CD8-positive, alpha-beta memory T cell (primary cell): ENCODE results near the gene ERP27. TPM values are rescaled to one million over a fixed set of nuclear protein-coding genes. Genes with fewer than 3 reads are reported as not detected.

Experiments
- CTCF ChIA-PET: fragments of 350-600 bp; sonication (Branson Sonifier 250); formaldehyde crosslinking; loops from one replicate; lab custom pipeline; 2021; ENCODE audit warnings: antibody characterized with exemption; lab: Charles Lee
- POLR2A ChIA-PET: fragments of 350-600 bp; sonication (Branson Sonifier 250); formaldehyde crosslinking; loops from one replicate; lab custom pipeline; 2021; ENCODE audit warnings: antibody characterized with exemption; lab: Charles Lee
- DNase-seq, 5 donors: peaks; one replicate each; pipeline versions ENCODE4 v3.0.0 to v3.0.0-alpha.2; 2020 to 2022; ENCODE audit warnings: mixed read lengths in 1 of 5
- H3K27ac ChIP-seq: one replicate; pipeline ENCODE4 v1.7.0; 2013; ENCODE audit warnings: low read depth, mild to moderate bottlenecking, low read length, moderate library complexity
- H3K27me3 ChIP-seq: 2 replicates; pipeline ENCODE4 v1.7.0; 2013; ENCODE audit warnings: low read length, mild to moderate bottlenecking; ENCODE audit not compliant: insufficient read depth, poor library complexity, severe bottlenecking
- H3K36me3 ChIP-seq: 2 replicates; pipeline ENCODE4 v1.7.0; 2013; ENCODE audit warnings: mild to moderate bottlenecking, low read length, moderate library complexity; ENCODE audit not compliant: insufficient read depth
- H3K4me1 ChIP-seq: 2 replicates; pipeline ENCODE4 v1.7.0; 2013; ENCODE audit warnings: mild to moderate bottlenecking, low read length, moderate library complexity; ENCODE audit not compliant: insufficient read depth
- H3K4me3 ChIP-seq: 2 replicates; pipeline ENCODE4 v1.7.0; 2013; ENCODE audit warnings: mild to moderate bottlenecking, low read length
- H3K9me3 ChIP-seq: 2 replicates; pipeline ENCODE4 v1.7.0; 2013; ENCODE audit warnings: mild to moderate bottlenecking, low read length
- H3K27ac Mint-ChIP-seq, 8 donors: one replicate each; pipeline ENCODE4 v1.8.0; 2020 to 2021; ENCODE audit warnings: mixed read lengths in 8 of 8, mild to moderate bottlenecking in 6 of 8, inconsistent platforms in 3 of 8, moderate library complexity in 3 of 8
- H3K27me3 Mint-ChIP-seq, 2 donors: one replicate each; pipeline ENCODE4 v1.8.0; 2020 to 2021; ENCODE audit warnings: mixed read lengths in 2 of 2, mild to moderate bottlenecking in 1 of 2, moderate library complexity in 1 of 2
- H3K36me3 Mint-ChIP-seq, 3 donors: one replicate each; pipeline ENCODE4 v1.8.0; 2020 to 2021; ENCODE audit warnings: mixed read lengths in 3 of 3, inconsistent platforms in 1 of 3, mild to moderate bottlenecking in 1 of 3
- H3K4me1 Mint-ChIP-seq, 3 donors: one replicate each; pipeline ENCODE4 v1.8.0; 2020 to 2021; ENCODE audit warnings: mixed read lengths in 3 of 3, inconsistent platforms in 1 of 3, mild to moderate bottlenecking in 1 of 3
- H3K4me3 Mint-ChIP-seq, 7 donors: one replicate each; pipeline ENCODE4 v1.8.0; 2020 to 2021; ENCODE audit warnings: mixed read lengths in 7 of 7, mild to moderate bottlenecking in 6 of 7, moderate library complexity in 4 of 7, inconsistent platforms in 2 of 7
- H3K9me3 Mint-ChIP-seq, 5 donors: one replicate each; pipeline ENCODE4 v1.8.0; 2020 to 2022; ENCODE audit warnings: mixed read lengths in 5 of 5, mild to moderate bottlenecking in 3 of 5, moderate library complexity in 2 of 5, inconsistent platforms in 1 of 5
- polyA plus RNA-seq: library from polyadenylated mRNA; unstranded; fragments of 300-500 nt; fragmentation: Illumina TruSeq; gene quantifications from one replicate; pipeline ENCODE4 v1.2.3, GENCODE V29; 2021
- total RNA-seq, 2 experiments: library from RNA; stranded (reverse); gene quantifications; one replicate each; pipeline ENCODE4 v1.2.3, GENCODE V29; 2021

The ERP27 gene
- total and polyA plus RNA-seq, 3 experiments from 2014 or later, result 2.0 to 5.3 (median 2.1) TPM

GRCh38 chr12:14915736-14916135 is 22.6 kb downstream of the ERP27 start:
- no peaks in the 10 kb centered on the region for H3K27me3 ChIP-seq
- no peak overlapping the region for H3K27ac ChIP-seq
- no peak overlapping the region for H3K4me3 ChIP-seq
- H3K9me3 Mint-ChIP-seq, result no peaks in the 10 kb centered on the region
- no peak overlapping the region for H3K4me3 Mint-ChIP-seq
- H3K9me3 ChIP-seq, result no peaks in the 10 kb centered on the region
- ChIA-PET POLR2A (no interaction called here), CTCF (no interaction called here)
- H3K27me3 Mint-ChIP-seq, result no peaks in the 10 kb centered on the region
- H3K27ac Mint-ChIP-seq, result peak overlapping the region in 1 of 8 donors; percentile 8
- peaks cover 12 to 16% (median 16%) of the 10 kb centered on the region in 3 donors for H3K4me1 Mint-ChIP-seq
- DNase-seq, result no peak
- peaks cover 41 to 87% (median 52%) of the 10 kb centered on the region in 3 donors for H3K36me3 Mint-ChIP-seq
- peaks cover 5% of the 10 kb centered on the region for H3K4me1 ChIP-seq
- H3K36me3 ChIP-seq, result peaks cover 68% of the 10 kb centered on the region

GRCh38 chr12:14913381-14913781 is 25.0 kb downstream of the ERP27 start:
- Histone ChIP-seq H3K27ac (no peak overlapping the region), H3K27me3 (no peaks in the 10 kb centered on the region), H3K36me3 (peaks cover 47% of the 10 kb centered on the region), H3K9me3 (no peaks in the 10 kb centered on the region), H3K4me3 (no peak overlapping the region), H3K4me1 (no peaks in the 10 kb centered on the region)
- Mint-ChIP-seq H3K4me1 (no peaks in the 10 kb centered on the region), H3K27ac (peak overlapping the region in 1 of 8 donors; percentile 58), H3K27me3 (no peaks in the 10 kb centered on the region), H3K36me3 (peaks cover 35 to 79% (median 44%) of the 10 kb centered on the region in 3 donors), H3K9me3 (no peaks in the 10 kb centered on the region), H3K4me3 (no peak overlapping the region)
- ChIA-PET POLR2A (no interaction called here), CTCF (no interaction called here)
- DNase-seq, result no peak

GRCh38 chr12:14911131-14911530 is 27.2 kb downstream of the ERP27 start:
- H3K4me3 Mint-ChIP-seq, result no peak overlapping the region
- no peak for DNase-seq
- peaks cover 26% of the 10 kb centered on the region for H3K36me3 ChIP-seq
- ChIA-PET POLR2A (no interaction called here), CTCF (interaction anchor here (1.1 kb wide), 1 partner anchor 85 kb away, joined by 3 read pairs; no protein-coding TSS in a partner anchor)
- no peak overlapping the region for H3K27ac ChIP-seq
- no peak overlapping the region for H3K4me3 ChIP-seq
- H3K9me3 ChIP-seq, result no peaks in the 10 kb centered on the region
- H3K4me1 ChIP-seq, result no peaks in the 10 kb centered on the region
- no peaks in the 10 kb centered on the region for H3K27me3 Mint-ChIP-seq
- H3K9me3 Mint-ChIP-seq, result no peaks in the 10 kb centered on the region
- peaks cover 32 to 68% (median 37%) of the 10 kb centered on the region in 3 donors for H3K36me3 Mint-ChIP-seq
- no peaks in the 10 kb centered on the region for H3K27me3 ChIP-seq
- H3K4me1 Mint-ChIP-seq, result no peaks in the 10 kb centered on the region
- H3K27ac Mint-ChIP-seq, result peak overlapping the region in 1 of 8 donors; percentile 28

GRCh38 chr12:14910090-14910915 is 28.0 kb downstream of the ERP27 start:
- Histone ChIP-seq H3K27me3 (no peaks in the 10 kb centered on the region), H3K4me1 (no peaks in the 10 kb centered on the region), H3K9me3 (no peaks in the 10 kb centered on the region), H3K36me3 (peaks cover 18% of the 10 kb centered on the region), H3K27ac (no peak overlapping the region), H3K4me3 (no peak overlapping the region)
- Mint-ChIP-seq H3K9me3 (no peaks in the 10 kb centered on the region), H3K36me3 (peaks cover 32 to 59% (median 36%) of the 10 kb centered on the region in 3 donors), H3K4me1 (peaks cover 2 to 3% (median 2%) of the 10 kb centered on the region in 3 donors), H3K27me3 (no peaks in the 10 kb centered on the region), H3K27ac (peak overlapping the region in 2 of 8 donors; percentile 1 to 61), H3K4me3 (no peak overlapping the region)
- POLR2A ChIA-PET, result no interaction called here
- CTCF ChIA-PET, result no interaction called here
- DNase-seq, result no peak

GRCh38 chr12:14907953-14908352 is 30.4 kb downstream of the ERP27 start:
- no peaks in the 10 kb centered on the region for H3K27me3 Mint-ChIP-seq
- no peak for DNase-seq
- Histone ChIP-seq H3K4me3 (no peak overlapping the region), H3K9me3 (no peaks in the 10 kb centered on the region), H3K4me1 (no peaks in the 10 kb centered on the region), H3K36me3 (peaks cover under 1% of the 10 kb centered on the region), H3K27me3 (no peaks in the 10 kb centered on the region), H3K27ac (no peak overlapping the region)
- ChIA-PET POLR2A (no interaction called here), CTCF (no interaction called here)
- peaks cover 19 to 36% (median 21%) of the 10 kb centered on the region in 3 donors for H3K36me3 Mint-ChIP-seq
- no peak overlapping the region for H3K4me3 Mint-ChIP-seq
- peak overlapping the region in 1 of 8 donors; percentile 72 for H3K27ac Mint-ChIP-seq
- H3K9me3 Mint-ChIP-seq, result no peaks in the 10 kb centered on the region
- H3K4me1 Mint-ChIP-seq, result peaks cover 3 to 9% (median 6%) of the 10 kb centered on the region in 3 donors

- Mint-ChIP-seq H3K27ac (peak overlapping the region in 2 of 8 donors; percentile 34 to 49), H3K4me1 (peaks cover 3 to 13% (median 10%) of the 10 kb centered on the region in 3 donors), H3K36me3 (peaks cover 10 to 25% (median 11%) of the 10 kb centered on the region in 3 donors), H3K27me3 (no peaks in the 10 kb centered on the region), H3K9me3 (no peaks in the 10 kb centered on the region), H3K4me3 (no peak overlapping the region)
- Histone ChIP-seq H3K36me3 (no peaks in the 10 kb centered on the region), H3K9me3 (no peaks in the 10 kb centered on the region), H3K27me3 (no peaks in the 10 kb centered on the region), H3K4me3 (no peak overlapping the region), H3K4me1 (no peaks in the 10 kb centered on the region), H3K27ac (no peak overlapping the region)
- DNase-seq, result no peak
- POLR2A ChIA-PET, result no interaction called here
- CTCF ChIA-PET, result no interaction called here
Observed at GRCh38 chr12:14906114-14906513, 32.2 kb downstream of the ERP27 start.

GRCh38 chr12:14905269-14906004 is 32.9 kb downstream of the ERP27 start:
- H3K4me1 ChIP-seq, result no peaks in the 10 kb centered on the region
- H3K27me3 Mint-ChIP-seq, result no peaks in the 10 kb centered on the region
- no peak overlapping the region for H3K4me3 Mint-ChIP-seq
- no peaks in the 10 kb centered on the region for H3K9me3 ChIP-seq
- no peak for DNase-seq
- no peak overlapping the region for H3K27ac ChIP-seq
- ChIA-PET CTCF (no interaction called here), POLR2A (no interaction called here)
- H3K4me1 Mint-ChIP-seq, result peaks cover 3 to 13% (median 10%) of the 10 kb centered on the region in 3 donors
- H3K9me3 Mint-ChIP-seq, result no peaks in the 10 kb centered on the region
- no peak overlapping the region for H3K4me3 ChIP-seq
- peaks cover 8 to 22% (median 8%) of the 10 kb centered on the region in 3 donors for H3K36me3 Mint-ChIP-seq
- no peaks in the 10 kb centered on the region for H3K36me3 ChIP-seq
- no peaks in the 10 kb centered on the region for H3K27me3 ChIP-seq
- H3K27ac Mint-ChIP-seq, result peak overlapping the region in 1 of 8 donors; percentile 12

GRCh38 chr12:14904854-14905253 is 33.5 kb downstream of the ERP27 start:
- Histone ChIP-seq H3K4me3 (no peak overlapping the region), H3K9me3 (no peaks in the 10 kb centered on the region), H3K36me3 (no peaks in the 10 kb centered on the region), H3K4me1 (no peaks in the 10 kb centered on the region), H3K27ac (no peak overlapping the region), H3K27me3 (no peaks in the 10 kb centered on the region)
- no peak for DNase-seq
- Mint-ChIP-seq H3K4me3 (no peak overlapping the region), H3K4me1 (peaks cover 3 to 13% (median 10%) of the 10 kb centered on the region in 3 donors), H3K27me3 (no peaks in the 10 kb centered on the region), H3K27ac (no peak overlapping the region), H3K9me3 (no peaks in the 10 kb centered on the region), H3K36me3 (peaks cover 8 to 18% (median 8%) of the 10 kb centered on the region in 3 donors)
- ChIA-PET CTCF (no interaction called here), POLR2A (no interaction called here)
